Erythroblast (primary cell): Measurements from ENCODE around the gene SLC2A13.

Source experiments
- GATA1 ChIP-seq: IDR thresholded peaks from 2 replicates; pipeline ENCODE4 v1.6.1; 2011; ENCODE audit warnings: low read depth, mild to moderate bottlenecking, control low read depth, low read length, moderate library complexity
- POLR2A ChIP-seq: IDR thresholded peaks from 2 replicates; pipeline ENCODE4 v1.6.1; 2011; ENCODE audit warnings: mild to moderate bottlenecking, low read length

DNA sequence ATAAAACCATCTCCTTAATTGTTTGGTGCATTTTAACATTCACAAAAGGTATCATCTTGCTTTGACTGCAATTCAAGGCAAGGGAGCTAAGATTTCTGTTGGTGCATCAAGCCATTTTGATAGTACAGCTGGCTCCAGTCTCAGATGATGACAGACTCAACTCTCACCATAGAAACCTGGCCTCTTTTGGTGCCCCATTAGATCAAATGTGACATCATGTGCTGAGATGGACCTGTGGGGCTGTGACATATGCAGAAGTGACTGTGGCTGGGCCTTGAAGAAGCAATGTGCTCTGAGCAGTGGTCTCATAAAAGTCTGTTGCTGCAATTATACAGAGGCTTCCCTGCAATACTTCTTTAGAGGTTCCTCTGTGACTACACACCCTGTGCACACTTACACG is 88.4 kb downstream of the SLC2A13 start:
- TF ChIP-seq POLR2A: no peak
- TF ChIP-seq GATA1: no peak
